GM21786 (cell line): ENCODE measurements around the gene ELK4.

Experiments used
- ATAC-seq: cut with Tn5 transposase; IDR thresholded peaks from one replicate; pipeline ENCODE4 v1.9.1; 2021; ENCODE audit not compliant: unreplicated experiment

ELK4 gene

DNA sequence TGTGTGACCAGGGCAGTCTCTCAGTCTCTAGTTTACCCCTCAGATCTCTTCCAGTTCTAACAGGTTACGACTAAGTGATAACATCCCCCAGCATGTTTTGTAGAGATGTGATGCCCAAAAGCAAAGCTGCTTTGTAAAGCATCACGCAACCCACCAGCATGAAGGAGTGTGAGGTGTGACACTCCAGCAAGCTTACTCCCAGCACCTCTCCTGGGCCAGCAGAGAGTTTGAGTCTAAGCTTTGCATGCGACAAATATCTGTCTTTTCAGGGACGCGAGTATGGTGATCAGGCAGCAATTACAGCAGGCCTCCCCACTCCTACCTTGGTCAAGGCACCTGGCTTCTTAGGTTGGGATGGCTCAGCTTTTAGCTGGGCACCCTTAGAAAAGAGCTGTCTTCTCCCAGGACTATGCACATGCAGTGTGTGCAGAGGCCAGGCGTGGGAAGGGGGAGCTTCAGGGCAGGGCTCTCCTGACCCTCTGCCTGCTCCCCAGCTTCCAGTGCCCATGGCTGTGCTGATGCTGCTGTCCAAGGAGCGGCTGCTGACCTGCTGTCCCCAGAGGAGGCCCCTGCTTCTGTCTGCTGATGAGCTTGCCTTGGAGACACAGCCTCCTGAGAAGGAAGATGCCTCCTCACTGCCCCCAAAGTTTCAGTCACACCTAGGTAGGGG is 48.2 kb downstream of the ELK4 start:
- no peak for ATAC-seq

DNA sequence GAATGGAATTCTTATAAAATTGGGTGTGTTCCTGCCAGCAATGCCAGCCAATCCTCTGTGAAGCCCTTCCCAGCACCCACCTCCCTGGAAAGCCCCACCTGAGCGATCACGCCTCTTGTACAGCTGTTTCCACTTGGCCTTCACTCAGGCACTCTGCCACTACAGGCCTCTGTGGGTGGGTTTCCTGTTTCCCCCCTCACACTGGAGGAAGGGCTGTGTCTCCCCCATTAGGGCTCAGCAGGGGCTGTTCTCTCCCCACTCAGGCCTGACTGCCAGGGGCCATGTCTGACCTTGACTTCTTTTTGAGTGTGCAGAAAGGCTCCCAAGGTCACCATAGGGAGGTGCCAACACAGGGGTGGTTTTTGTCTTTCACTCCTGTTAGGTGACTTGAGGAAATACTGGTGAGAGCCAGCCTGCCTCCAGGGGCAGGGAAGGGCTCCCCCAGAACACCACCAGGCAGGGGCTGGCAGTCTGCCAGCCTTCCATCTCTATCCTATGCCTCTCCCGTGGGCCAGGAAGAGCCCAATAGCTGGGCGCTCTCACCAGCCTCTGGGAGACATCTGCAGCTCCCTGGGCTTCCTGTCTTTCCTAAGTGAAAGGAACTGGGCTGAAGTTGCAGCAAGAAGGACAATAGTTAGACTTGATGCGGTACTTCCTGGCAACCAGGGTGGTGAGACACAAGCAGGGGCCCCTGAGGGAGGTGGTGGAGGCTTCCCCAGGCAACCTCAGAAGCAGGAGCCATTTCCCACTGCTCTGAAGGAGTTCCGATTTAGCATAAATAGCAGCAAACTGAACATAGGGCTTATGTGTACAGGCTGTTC is 49.1 kb downstream of the ELK4 start:
- no peak for ATAC-seq

DNA sequence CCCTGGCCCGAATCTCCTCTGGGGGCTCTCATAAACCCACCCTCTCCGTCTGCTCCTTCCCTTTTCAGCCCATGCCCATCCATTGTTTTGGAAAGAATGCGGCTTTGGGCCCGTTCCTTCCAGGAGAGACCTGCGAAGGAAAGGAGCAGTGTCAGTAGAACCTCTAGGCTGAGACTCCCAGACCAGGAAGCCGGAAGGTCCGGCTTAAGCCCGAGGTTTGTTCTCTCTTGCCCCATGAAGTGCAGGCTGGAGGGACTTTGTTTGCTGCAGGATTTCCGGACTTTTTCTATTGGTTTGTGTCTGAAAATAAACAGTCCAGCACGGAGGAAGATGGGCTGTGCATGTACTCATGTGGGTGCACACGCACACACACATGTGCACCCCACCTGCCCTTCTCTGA is 49.8 kb downstream of the ELK4 start:
- ATAC-seq, result no peak

DNA sequence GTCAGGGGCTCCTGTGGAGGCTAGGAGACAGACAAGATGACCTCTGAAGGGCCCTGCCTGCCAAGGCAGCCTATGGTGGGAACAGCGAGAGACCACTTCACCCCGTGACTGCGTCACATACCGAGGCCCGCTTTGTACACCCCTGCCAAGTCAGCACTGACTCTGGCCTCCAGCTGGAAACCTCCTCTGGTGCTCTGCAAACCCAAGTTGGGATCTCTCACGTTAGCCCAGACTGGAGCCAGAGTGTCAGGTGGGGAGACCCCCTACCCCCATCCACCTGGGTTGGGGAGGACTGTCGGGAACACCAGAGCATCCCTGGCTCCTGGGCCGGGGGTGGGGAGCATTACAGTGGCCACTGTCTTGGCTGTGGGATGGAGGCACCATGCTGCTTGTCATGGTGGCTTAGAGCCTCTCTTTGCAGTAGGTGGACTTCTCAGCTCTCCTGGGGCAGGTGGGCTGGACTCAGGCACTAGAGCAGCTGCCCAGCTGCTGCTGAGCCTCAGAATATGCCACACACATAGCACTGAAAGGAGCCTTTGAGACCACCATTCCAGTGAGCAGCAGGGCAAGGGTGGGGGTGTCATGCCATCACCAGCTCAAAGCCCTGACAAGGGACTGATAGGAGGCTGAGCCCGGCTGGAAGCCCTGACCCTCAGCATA is 50.4 kb downstream of the ELK4 start:
- no peak for ATAC-seq

DNA sequence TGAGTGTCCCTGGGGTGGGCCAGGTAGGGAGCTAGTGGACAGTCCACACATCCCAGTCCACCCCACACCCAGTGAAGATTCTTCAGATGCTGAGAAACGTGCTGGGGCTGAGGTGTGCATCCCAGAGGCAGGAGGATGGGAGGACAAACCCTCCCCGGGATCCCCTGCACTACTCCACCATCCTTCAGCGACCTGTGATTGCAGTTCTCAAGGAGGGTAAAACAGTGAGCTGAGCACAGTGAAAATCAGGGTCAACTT is 51.0 kb downstream of the ELK4 start:
- ATAC-seq, result no peak

DNA sequence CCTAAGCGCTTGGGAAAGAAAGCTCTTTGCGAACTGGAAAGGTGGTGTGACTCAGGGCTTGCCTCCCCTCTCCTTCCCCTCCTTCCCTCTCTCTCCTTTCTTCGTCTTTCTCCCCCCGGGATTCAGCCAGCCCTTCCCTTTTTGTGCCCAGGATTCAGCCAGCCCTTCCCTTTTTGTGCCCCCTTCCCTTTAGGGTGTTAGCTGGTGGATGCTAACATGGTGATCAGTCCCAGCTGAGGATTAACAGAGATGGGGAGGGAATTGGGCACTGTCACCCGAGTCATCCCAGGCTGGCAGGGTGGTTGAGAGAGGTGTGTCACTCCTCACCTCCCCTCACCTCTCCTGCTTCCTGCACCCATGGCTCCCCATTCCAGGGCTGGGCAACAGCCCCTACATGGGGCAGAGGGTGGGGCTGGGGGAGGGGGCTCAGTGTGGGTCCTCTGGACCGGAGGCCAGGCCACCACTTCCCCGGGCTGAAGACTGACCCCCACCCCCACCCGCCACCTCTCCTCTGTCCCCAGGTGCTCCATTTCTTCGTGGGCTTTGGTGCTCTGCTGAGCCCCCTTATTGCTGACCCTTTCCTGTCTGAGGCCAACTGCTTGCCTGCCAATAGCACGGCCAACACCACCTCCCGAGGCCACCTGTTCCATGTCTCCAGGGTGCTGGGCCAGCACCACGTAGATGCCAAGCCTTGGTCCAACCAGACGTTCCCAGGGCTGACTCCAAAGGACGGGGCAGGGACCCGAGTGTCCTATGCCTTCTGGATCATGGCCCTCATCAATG is 51.5 kb downstream of the ELK4 start:
- ATAC-seq, result no peak

DNA sequence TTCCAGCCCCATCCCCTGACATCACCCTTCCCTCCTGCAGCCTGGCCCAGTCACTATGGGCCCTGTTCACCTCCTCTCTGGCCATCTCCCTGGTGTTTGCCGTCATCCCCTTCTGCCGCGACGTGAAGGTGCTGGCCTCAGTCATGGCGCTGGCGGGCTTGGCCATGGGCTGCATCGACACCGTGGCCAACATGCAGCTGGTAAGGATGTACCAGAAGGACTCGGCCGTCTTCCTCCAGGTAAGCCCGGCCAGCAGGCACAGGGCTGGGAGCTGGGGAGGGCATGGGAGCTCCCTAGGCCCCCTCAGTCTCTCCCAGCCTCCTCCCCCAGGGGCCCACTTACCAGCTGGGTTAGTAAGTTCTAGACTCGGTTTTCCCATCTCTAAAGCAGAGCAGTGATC is 52.1 kb downstream of the ELK4 start:
- no peak for ATAC-seq

DNA sequence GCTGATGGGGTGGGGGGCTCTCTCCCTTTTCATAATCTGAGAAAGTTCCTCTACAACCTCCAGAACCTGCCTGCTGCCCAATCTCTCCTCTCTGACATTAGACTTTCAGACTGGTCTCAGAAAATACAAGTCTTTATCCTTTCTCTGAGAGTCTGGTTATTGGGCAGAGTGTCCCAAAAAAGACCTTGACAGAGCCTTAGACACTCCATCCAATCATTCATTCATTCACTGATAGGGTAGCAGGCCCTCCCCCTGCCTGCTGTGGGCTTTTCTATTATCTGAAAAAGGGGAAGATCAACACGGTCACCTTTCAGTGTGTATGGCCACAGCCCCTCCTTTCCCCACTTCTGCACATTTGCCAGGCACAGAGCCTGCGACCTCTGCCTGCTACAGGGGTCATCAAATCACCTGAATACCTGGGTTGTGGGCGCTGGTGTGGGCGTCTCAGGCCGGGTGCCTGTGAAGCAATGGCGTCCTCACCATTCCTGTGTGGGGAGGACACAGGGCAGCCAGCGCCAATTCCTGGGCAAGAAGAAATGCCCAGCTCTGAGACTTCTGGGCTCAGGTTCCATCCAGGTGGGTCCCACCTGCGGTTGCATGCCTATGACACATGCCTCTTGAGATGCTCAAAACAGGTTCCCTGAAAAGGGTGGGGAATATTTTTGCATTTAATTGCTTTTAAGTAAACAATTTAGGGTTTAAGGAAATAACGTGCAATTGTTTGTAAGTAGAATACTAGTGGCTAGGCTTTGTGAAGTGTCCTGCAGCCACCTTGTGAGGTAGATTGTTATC is 52.8 kb downstream of the ELK4 start:
- no peak for ATAC-seq

DNA sequence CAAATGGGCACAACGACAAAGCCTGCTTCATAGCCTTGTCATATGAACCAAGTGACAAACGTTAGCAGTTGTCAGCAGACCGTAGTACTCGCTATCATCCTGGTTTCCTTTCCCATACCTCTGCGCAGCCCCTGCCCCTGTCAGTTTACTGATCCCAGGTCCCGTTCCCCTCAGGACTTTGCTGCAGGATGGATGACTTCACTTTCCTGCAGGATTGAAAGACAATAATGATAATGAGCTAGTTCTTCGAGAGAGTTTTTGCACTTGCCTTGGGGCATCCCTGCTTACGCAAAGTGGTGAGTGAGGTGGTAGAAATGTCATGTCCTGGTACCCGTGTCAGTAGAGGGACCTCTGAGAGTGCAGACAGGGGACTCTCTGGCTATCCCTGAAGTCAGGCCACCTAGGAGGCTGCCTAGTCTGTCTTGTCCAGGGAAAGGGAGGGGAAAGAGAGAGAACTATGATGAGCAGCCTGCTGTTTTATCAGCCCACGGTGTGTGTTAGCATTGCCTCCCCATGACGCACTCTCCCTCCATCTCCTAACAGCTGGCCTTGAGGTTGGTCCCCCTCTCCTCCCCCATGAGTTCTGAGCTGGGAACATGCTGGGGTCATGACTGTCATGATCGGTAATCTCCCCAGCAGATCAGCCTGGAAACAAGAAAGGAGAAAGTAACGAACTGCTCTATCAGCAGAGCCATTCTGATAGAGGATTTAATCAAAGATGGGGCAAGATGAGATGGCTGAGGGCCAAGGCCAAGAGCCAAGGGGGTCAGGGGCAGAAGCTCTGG is 53.7 kb downstream of the ELK4 start:
- ATAC-seq, result no peak

DNA sequence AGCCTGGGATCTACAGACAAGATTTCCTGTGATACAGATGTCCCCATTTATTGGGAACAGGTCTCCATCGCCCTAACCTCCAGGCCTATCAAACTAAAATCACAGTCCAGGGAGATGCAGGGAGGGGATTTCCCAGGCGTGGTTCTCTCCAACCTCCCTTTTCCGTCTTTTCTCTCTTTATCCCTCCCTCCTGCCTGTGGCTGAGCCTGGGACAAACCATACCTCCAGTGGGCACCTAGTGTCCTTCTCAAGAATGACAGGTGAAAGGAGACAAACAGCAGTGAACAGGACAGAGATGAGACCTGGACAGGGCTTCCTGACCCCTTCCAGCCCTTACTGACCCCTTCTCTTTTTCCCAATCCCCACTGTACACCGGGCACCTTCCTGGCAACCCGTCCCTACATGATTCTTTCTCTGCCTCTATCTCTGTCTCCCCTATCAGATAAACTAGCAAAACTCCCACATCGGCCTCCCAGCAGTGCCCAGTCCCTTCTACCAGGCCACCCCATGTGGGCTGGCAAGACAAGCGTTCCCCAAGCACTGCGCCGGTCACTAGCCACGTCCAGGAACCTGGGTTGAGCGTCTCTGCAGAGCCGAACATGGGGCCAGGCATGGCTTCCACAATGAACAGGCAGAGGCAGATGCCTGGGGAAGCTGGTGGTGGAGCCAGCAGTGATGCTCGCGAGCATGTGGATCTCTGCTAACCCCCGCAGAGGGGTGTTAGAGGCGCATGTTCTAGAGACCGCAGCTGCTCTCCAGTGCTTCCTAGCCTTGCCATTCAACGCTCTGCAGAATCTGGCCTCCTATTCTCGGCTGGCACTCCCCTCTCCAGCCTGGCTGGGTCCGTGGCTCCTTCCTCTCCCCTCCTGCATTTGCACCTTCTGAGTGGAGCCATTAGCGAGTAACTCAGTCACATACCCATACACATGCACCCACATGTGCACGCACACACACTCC is 54.7 kb downstream of the ELK4 start:
- ATAC-seq, result no peak

DNA sequence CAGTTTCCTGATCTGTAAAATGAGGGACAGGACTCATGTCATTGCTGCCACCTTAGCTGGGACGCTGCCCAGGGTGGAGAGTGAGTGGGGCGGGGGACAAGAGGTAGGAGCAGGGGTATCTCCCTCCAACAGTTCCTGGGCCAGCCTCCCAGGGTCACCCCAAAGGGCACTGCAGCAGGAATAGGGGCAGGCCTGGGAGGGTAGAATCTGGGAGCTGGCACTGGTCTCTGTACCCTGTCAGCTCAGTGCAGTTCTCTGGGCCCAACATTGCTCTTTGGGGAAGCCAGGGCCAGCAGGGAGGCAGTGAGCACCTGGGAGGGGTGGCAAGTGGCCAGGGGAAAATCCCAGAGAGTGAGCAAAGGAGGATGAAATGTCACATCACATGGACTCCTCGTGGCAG is 55.8 kb downstream of the ELK4 start:
- ATAC-seq, result no peak

DNA sequence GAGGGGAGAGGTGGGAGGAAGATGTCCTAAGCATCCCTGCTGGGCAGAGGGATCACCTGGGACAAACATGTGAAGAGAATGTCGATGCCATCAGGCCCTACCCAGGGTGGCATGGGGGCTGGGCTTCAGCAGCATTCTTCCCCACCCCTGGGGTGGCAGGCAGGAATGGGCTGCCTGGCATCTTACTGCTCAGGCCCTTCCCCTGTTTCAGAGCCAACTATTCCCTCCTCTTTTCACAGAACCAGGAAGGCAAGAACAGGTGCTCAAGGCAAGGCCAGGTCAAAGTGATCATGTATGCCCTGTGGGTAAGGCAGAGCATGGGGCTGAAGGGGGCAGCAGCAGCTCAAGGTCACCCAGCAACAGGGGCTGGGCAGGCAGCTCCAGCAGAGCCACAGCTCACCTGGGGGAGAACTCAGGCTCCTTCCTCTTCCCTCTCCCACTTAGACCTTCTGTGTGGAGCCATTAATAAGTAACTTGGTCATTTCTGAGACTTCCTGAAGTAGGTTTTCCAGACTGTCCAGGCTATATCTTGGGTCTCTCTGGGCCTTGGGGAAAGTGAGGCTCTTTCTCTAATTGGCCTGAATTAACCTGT is 56.4 kb downstream of the ELK4 start:
- no peak for ATAC-seq

DNA sequence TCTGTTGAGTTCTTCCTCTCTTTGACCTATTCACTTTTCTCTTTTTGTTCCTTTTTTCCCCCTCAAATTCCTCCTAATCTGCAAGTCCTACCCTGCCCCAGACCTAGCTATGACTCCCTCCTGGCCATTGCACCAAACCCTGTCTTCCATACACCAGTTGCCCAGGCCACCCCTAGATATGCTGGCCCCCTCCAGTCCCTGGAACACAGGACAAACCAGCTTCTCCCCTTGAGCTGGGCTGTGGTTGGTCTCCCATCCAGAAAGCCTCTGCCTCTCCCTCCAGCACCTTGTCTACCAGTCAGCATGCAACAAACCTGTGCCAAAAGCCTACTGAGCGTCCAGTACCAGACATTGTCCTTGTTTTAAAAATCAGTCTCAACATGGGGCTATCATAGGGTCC is 59.4 kb downstream of the ELK4 start:
- ATAC-seq, result no peak

DNA sequence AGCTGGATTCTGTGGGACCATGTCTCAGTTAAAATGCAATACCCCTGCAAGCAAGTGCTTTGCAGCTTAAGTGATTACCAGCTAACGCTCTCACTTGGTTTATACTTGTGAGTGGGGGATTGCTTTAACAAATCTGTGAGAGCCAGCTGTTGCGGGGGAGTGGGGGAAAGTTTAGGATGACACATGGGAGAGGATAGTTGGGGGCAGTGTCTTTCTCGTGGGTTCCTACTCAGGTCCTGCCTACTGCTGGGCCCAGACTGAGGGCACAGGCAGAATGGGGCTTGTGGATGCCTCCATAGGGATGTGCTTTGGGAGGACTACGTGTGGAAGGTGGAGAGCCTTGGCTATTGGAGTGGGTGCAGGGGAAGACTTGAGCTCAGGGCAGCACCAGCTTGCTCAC is 60.1 kb downstream of the ELK4 start:
- ATAC-seq, result no peak

DNA sequence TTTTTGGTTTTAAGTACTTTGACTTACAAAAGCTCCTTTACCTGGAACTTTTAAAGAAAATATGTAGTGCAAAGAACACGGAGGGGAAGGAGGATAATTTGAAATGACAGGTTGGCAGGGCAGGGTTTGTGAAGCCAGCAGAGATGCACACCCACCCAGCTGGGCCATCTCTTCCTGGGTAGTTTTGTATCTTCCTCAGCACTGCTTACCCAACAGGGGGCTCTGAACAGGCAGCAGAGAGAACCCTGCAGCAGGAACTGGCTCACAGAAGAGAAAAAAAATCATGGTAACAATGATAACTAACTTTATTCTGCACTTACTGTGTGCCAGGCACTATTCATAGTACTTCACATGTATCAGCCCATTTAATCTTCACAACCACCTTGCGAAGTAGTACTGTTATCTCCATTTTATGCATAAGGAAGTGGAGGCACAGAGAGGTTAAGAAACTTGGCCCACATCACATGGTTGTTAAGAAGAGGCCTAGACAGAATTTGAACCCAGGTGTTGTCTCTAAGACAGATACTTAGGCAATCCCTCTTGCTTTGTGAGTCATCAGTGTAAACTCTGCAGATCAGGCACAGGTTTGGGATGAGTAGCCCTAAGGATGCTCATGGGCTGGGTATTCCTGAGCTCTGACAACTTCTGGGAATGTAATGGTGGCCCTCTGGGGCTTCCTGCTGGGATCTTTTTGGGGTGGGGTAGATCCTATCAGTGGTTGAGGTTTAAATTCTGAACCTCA is 60.8 kb downstream of the ELK4 start:
- no peak for ATAC-seq

DNA sequence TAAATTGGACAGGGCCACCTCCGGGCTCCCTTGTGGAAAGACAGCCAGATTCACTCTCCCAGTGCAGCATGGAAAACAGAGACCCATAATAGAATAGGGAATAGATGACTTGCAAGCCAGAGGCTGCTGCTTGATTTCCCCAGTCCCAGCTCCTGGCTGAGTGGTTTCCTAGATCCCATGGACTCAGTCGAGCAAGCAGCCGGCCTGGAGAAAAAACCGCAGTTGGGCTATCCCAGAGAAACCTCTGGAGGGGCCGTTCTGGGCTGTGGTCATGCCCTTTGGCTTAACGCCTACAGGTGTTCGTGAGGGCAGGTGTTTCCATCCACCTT is 61.7 kb downstream of the ELK4 start:
- ATAC-seq, result no peak

DNA sequence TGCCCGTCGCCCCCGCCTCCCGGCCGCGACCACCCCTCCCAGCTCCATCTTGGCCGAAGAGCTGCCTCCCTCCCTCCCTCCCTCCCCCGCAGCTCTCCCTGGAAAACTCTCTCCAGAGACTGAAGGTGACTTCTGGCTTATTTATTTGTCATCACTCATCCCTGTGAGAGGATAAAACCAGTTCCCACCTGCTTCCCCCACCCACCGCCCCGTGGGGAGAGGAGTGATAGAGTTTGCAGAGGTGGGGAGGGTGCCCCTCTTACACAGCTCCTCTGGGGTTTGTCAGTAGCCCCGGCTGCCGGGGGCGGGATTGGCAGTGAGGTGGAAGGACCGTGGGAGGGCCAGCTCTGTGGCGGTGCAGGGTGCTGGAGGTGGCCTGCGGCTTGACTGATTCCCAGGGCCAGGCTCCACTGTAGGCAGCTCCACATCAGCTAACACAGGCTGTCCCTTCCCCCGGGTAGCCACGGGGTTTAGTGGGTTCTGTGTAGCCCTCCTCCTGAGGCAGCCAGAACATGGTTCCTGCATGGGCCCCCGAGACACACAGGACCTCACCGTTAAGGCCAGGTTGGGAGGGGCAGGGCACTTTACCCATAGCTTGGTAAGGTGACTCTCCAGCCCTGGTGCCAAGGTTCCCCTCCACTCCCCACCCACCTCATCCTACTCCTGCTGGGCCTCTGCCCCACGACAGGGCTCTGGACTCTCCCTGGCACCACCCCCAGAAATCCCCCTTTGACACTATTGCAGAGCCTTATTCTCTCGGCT is 62.2 kb downstream of the ELK4 start:
- ATAC-seq, result no peak
